CD14-positive monocyte (primary cell): ENCODE data around the gene CNTN6. TPM values are rescaled to one million over a fixed set of nuclear protein-coding genes. Genes with fewer than 3 reads are reported as not detected.

Source experiments
- DNase-seq, 3 donors: peaks; one replicate each; pipeline ENCODE4 v3.0.0-alpha.2; 2011 to 2022
- H2AFZ ChIP-seq: 2 replicates; pipeline ENCODE4 v1.6.0; 2012; ENCODE audit warnings: mild to moderate bottlenecking, low read depth, low read length, inconsistent platforms; ENCODE audit not compliant: insufficient read depth, poor library complexity, severe bottlenecking
- H3K27ac ChIP-seq, 2 donors: 1 replicate in 1 of 2; 2 replicates in 1 of 2; pipeline ENCODE4 v1.5.1; 2012 to 2013; ENCODE audit warnings: low read length in 2 of 2, control low read depth in 1 of 2, inconsistent platforms in 1 of 2, low read depth in 1 of 2, mild to moderate bottlenecking in 1 of 2
- H3K27me3 ChIP-seq, 2 donors: one replicate each; pipeline versions ENCODE4 v1.6.0 to v1.6.1; 2011 to 2013; ENCODE audit warnings: low read length in 2 of 2; ENCODE audit not compliant: control insufficient read depth in 2 of 2, insufficient read depth in 2 of 2
- H3K36me3 ChIP-seq, 2 donors: replicated peaks in 1 of 2; 1 replicate in 1 of 2; 2 replicates in 1 of 2; pipeline versions ENCODE4 v1.5.1 to v1.6.1; 2012 to 2013; ENCODE audit warnings: low read length in 2 of 2, control low read depth in 1 of 2, inconsistent platforms in 1 of 2, mild to moderate bottlenecking in 1 of 2; ENCODE audit not compliant: insufficient read depth in 2 of 2, control insufficient read depth in 1 of 2
- H3K4me1 ChIP-seq, 2 donors: 1 replicate in 1 of 2; 2 replicates in 1 of 2; pipeline versions ENCODE4 v1.5.1 to v1.6.1; 2012 to 2013; ENCODE audit warnings: low read length in 2 of 2, control low read depth in 1 of 2, inconsistent platforms in 1 of 2, mild to moderate bottlenecking in 1 of 2, moderate library complexity in 1 of 2; ENCODE audit not compliant: insufficient read depth in 2 of 2, control insufficient read depth in 1 of 2
- H3K4me2 ChIP-seq: replicated peaks from 2 replicates; pipeline ENCODE3; 2012; ENCODE audit warnings: low read length, moderate library complexity, mild to moderate bottlenecking; ENCODE audit not compliant: poor library complexity, severe bottlenecking; ENCODE audit errors: extremely low read depth
- H3K4me3 ChIP-seq, 3 experiments: fragments of 200-600 bp in 1 of 3; sonication (generic) in 1 of 3; replicated peaks in 1 of 3; 1 replicate in 2 of 3; 2 replicates in 1 of 3; pipeline ENCODE4 v1.5.1; 2011 to 2013; ENCODE audit warnings: low read length in 3 of 3, mild to moderate bottlenecking in 3 of 3, control low read depth in 2 of 3, low read depth in 2 of 3, inconsistent platforms in 1 of 3, moderate library complexity in 1 of 3
- H3K79me2 ChIP-seq: 2 replicates; pipeline ENCODE4 v1.6.0; 2012; ENCODE audit warnings: mild to moderate bottlenecking, control low read depth, inconsistent platforms, low read length, moderate library complexity; ENCODE audit not compliant: insufficient read depth
- H3K9ac ChIP-seq: 2 replicates; pipeline ENCODE4 v1.6.0; 2017; ENCODE audit warnings: low read length, mild to moderate bottlenecking; ENCODE audit not compliant: insufficient read depth, poor library complexity, severe bottlenecking
- H3K9me3 ChIP-seq, 2 donors: replicated peaks in 1 of 2; 1 replicate in 1 of 2; 2 replicates in 1 of 2; pipeline versions ENCODE4 v1.5.1 to v1.6.1; 2012 to 2013; ENCODE audit warnings: low read length in 2 of 2, control low read depth in 1 of 2; ENCODE audit not compliant: control insufficient read depth in 1 of 2, insufficient read depth in 1 of 2
- H4K20me1 ChIP-seq: 2 replicates; pipeline ENCODE4 v1.6.0; 2012; ENCODE audit warnings: mild to moderate bottlenecking, low read length, control low read depth, moderate library complexity; ENCODE audit not compliant: insufficient read depth
- H3K27ac Mint-ChIP-seq, 7 donors: one replicate each; pipeline ENCODE4 v1.8.0; 2020; ENCODE audit warnings: mild to moderate bottlenecking in 7 of 7, mixed read lengths in 7 of 7, moderate library complexity in 6 of 7, inconsistent platforms in 2 of 7
- H3K27me3 Mint-ChIP-seq, 3 donors: one replicate each; pipeline ENCODE4 v1.8.0; 2021 to 2022; ENCODE audit warnings: low read depth in 3 of 3, mild to moderate bottlenecking in 3 of 3, mixed read lengths in 3 of 3, moderate library complexity in 3 of 3, inconsistent platforms in 1 of 3
- H3K36me3 Mint-ChIP-seq, 2 donors: one replicate each; pipeline ENCODE4 v1.8.0; 2020; ENCODE audit warnings: mixed read lengths in 2 of 2, inconsistent platforms in 1 of 2, mild to moderate bottlenecking in 1 of 2
- H3K4me1 Mint-ChIP-seq: one replicate; pipeline ENCODE4 v1.8.0; 2020; ENCODE audit warnings: mild to moderate bottlenecking, mixed read lengths
- H3K4me3 Mint-ChIP-seq, 2 donors: one replicate each; pipeline ENCODE4 v1.8.0; 2020; ENCODE audit warnings: mild to moderate bottlenecking in 2 of 2, mixed read lengths in 2 of 2, moderate library complexity in 1 of 2
- H3K9me3 Mint-ChIP-seq, 7 donors: one replicate each; pipeline ENCODE4 v1.8.0; 2020 to 2022; ENCODE audit warnings: mixed read lengths in 7 of 7, mild to moderate bottlenecking in 6 of 7, moderate library complexity in 6 of 7, inconsistent platforms in 2 of 7
- CTCF ChIP-seq: fragments of 200-600 bp; IDR thresholded peaks from one replicate; pipeline ENCODE4 v1.8.0; 2022; ENCODE audit warnings: antibody characterized with exemption, mild to moderate bottlenecking
- WGBS: methylation state at CpG from one replicate; pipeline ENCODE4 v1.1.5; 2013; ENCODE audit warnings: missing lambda C conversion rate; ENCODE audit not compliant: insufficient coverage; 5-methylcytosine and 5-hydroxymethylcytosine counted together
- intact Hi-C, 2 donors: fragments of 100-400 bp; cut with micrococcal nuclease; formaldehyde crosslinking; loops; one replicate each; pipeline versions ENCODE4 v1.15.0 to v1.15.1; 2023
- polyA plus RNA-seq, 3 donors: library from polyadenylated mRNA; depleted of rRNA in 1 of 3; unstranded in 2 of 3; stranded (reverse) in 1 of 3; fragments of 300-500 nt in 2 of 3; fragments of >200 nt in 1 of 3; fragmentation: Illumina TruSeq in 2 of 3; gene quantifications; 1 replicate in 2 of 3; 2 replicates in 1 of 3; pipeline ENCODE4 v1.2.3, GENCODE V29; 2012 to 2021

The CNTN6 gene
- polyA plus RNA-seq, 3 donors, result not detected

GRCh38 chr3:1172644-1173043 is 79.8 kb downstream of the CNTN6 start:
- Histone ChIP-seq H3K27ac (no peak overlapping the region), H3K4me2 (no peak overlapping the region), H3K9me3 (peaks cover 3 to 4% of the 10 kb centered on the region in 2 donors), H2AFZ (no peak overlapping the region), H3K79me2 (no peaks in the 10 kb centered on the region), H4K20me1 (no peaks in the 10 kb centered on the region), H3K9ac (no peak overlapping the region), H3K36me3 (no peaks in the 10 kb centered on the region), H3K4me1 (no peaks in the 10 kb centered on the region), H3K4me3 (no peak overlapping the region), H3K27me3 (no peaks in the 10 kb centered on the region)
- no peak for DNase-seq
- Mint-ChIP-seq H3K27ac (no peak overlapping the region), H3K4me3 (no peak overlapping the region), H3K4me1 (no peaks in the 10 kb centered on the region), H3K36me3 (no peaks in the 10 kb centered on the region), H3K27me3 (peaks cover 0 to 2% (median 0%) of the 10 kb centered on the region in 3 donors), H3K9me3 (peaks cover 0 to 11% (median 4%) of the 10 kb centered on the region in 7 donors)
- no peak for TF ChIP-seq CTCF
- WGBS, result no CpG with 5 or more reads among the region's 2 CpGs
- intact Hi-C loops, result no loop called here

- Histone ChIP-seq H4K20me1 (no peaks in the 10 kb centered on the region), H3K9me3 (peaks cover 0 to 5% of the 10 kb centered on the region in 2 donors), H2AFZ (no peak overlapping the region), H3K4me2 (no peak overlapping the region), H3K27me3 (no peaks in the 10 kb centered on the region), H3K4me1 (no peaks in the 10 kb centered on the region), H3K9ac (no peak overlapping the region), H3K79me2 (no peaks in the 10 kb centered on the region), H3K27ac (no peak overlapping the region), H3K36me3 (no peaks in the 10 kb centered on the region), H3K4me3 (no peak overlapping the region)
- no peak for DNase-seq
- intact Hi-C loops, result no loop called here
- Mint-ChIP-seq H3K4me3 (no peak overlapping the region), H3K36me3 (no peaks in the 10 kb centered on the region), H3K27me3 (peaks cover 0 to 2% (median 0%) of the 10 kb centered on the region in 3 donors), H3K4me1 (no peaks in the 10 kb centered on the region), H3K9me3 (peaks cover 2 to 9% (median 5%) of the 10 kb centered on the region in 7 donors), H3K27ac (no peak overlapping the region)
- WGBS, result 93% methylated on average over 3 of the region's 6 CpGs
- no peak for TF ChIP-seq CTCF
Observed at GRCh38 chr3:1179146-1179545, 86.3 kb downstream of the CNTN6 start.
